GM20000 (cell line): ENCODE data around the gene GMPR2.

ENCODE experiments used
- DNase-seq: peaks from one replicate; pipeline ENCODE4 v3.0.0; 2012; ENCODE audit warnings: low spot score
- TF ChIP-seq, protein P1 (sequence below): IDR thresholded peaks from 2 replicates; pipeline ENCODE4 v1.5.1; 2012; ENCODE audit warnings: mild to moderate bottlenecking, control low read depth; ENCODE audit errors: extremely low read depth, missing control alignments

Gene GMPR2

DNA sequence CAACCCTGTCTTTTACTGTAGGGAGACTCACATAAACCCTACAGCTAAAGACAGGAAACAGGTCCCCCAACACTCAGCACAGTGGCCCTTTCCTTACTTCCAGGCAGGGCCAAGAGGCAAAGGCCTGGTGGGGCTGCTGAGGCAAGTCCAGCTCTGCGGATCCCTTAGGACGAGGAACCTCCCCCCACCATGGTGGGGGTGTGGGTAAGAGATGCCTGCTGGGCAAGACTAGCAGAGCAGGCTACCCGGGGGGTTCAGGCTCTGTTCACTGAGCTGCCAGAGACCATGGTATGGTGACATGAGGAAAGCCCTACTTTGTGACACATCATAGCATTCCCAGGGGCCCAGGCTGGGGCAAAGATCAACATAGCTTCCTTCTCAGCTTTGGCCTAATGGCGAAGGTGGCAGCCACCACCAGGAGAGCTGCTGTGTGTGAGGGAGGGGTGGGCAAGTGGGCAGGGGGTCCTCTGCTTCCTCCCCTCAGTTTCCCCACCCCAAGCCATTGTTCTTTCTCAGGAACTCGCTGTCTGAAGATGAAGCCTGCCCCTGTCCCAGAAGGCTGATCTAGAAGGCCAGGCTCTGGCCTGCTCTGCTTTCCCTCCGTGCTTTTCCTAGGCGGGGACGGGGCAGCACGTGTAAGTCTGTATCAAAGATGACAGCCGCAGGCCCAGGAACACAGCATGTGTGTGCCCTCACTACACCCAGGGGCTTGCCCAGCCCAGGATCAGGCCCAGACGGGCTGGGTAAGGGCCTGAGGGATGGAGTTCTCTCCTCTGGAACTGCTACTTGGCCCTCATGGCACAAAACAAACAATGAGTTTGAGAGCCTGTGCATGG lies 19.8 kb downstream of the GMPR2 start:
- TF ChIP-seq, protein P1, sequence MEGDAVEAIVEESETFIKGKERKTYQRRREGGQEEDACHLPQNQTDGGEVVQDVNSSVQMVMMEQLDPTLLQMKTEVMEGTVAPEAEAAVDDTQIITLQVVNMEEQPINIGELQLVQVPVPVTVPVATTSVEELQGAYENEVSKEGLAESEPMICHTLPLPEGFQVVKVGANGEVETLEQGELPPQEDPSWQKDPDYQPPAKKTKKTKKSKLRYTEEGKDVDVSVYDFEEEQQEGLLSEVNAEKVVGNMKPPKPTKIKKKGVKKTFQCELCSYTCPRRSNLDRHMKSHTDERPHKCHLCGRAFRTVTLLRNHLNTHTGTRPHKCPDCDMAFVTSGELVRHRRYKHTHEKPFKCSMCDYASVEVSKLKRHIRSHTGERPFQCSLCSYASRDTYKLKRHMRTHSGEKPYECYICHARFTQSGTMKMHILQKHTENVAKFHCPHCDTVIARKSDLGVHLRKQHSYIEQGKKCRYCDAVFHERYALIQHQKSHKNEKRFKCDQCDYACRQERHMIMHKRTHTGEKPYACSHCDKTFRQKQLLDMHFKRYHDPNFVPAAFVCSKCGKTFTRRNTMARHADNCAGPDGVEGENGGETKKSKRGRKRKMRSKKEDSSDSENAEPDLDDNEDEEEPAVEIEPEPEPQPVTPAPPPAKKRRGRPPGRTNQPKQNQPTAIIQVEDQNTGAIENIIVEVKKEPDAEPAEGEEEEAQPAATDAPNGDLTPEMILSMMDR = no peak
- no peak for DNase-seq

DNA sequence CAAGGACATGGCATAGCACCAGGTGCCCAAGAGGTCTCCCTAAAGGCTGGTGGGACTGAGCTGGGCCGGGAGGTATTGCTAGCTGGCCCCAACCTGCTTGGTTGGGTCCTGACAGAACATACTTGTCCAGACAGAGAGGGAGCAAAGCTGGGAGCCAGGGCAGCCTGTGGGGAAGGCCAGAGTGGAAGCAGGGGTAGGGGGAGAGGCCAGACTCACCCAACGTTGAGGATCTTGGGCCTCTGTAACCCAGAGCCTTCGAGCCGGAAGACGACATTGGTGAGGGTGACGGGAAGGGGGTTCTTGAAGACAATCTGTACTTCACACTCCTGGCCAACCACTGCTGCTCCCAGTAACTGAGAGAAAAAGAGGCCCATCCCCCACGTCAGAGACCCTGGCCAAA lies 21.2 kb downstream of the GMPR2 start:
- TF ChIP-seq, protein P1 = no peak
- no peak for DNase-seq

DNA sequence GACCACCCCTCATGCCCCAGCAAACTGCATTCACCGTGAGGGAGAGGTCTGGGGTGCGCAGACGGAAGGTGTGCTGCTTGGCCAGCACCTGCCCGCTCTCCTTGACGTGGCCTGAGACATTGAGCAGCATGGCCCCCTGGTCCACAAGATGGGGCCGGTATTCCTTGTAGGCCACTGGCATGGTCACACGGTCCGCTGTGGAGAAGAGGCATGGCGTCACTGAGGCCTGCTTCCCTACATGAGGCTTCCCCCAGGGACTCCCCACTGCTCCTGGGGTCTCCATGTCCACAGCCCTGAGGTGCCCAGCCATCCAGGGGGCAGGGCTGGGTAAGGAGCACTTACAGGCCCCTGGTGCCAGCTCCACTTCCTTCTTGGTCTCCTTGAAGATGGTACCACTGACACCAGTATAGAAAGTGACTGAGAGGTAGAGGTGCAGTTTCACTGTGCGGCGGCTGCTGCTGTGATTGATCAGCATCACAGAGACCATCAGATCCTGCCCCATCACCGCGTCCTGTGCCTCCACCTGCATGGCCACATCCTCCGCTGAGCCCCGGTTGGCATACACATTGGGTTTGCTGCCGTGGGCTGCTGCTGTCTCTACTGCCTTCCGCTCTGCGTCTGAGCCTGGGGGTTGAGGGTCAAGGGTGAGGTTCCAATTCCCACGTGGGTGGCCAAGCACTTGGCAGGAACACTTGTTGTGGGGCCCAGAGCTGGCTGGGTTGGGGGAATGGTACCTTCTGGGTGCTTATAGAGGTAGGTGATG lies 22.1 kb downstream of the GMPR2 start:
- TF ChIP-seq, protein P1 = no peak
- no peak for DNase-seq

DNA sequence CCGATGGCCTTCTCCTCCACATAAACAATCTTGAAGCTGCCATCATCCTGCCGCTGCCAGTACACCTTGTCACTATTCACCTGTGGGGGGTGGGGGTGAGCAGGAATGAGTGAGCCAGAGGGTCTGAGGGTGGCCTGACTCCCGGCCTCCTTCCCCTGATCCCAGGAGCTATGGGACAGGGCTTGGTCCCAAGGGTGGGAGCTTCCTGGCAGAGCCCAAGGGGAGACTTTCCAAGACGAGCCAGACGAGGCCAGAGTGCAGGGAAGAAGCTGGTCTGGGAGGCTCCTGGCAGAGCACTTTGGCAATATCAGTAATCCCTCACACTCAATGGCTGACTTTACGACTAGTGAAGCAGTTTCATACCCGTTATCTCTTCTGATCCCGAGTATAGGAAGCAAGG lies 22.7 kb downstream of the GMPR2 start:
- DNase-seq = no peak
- TF ChIP-seq, protein P1 = no peak

DNA sequence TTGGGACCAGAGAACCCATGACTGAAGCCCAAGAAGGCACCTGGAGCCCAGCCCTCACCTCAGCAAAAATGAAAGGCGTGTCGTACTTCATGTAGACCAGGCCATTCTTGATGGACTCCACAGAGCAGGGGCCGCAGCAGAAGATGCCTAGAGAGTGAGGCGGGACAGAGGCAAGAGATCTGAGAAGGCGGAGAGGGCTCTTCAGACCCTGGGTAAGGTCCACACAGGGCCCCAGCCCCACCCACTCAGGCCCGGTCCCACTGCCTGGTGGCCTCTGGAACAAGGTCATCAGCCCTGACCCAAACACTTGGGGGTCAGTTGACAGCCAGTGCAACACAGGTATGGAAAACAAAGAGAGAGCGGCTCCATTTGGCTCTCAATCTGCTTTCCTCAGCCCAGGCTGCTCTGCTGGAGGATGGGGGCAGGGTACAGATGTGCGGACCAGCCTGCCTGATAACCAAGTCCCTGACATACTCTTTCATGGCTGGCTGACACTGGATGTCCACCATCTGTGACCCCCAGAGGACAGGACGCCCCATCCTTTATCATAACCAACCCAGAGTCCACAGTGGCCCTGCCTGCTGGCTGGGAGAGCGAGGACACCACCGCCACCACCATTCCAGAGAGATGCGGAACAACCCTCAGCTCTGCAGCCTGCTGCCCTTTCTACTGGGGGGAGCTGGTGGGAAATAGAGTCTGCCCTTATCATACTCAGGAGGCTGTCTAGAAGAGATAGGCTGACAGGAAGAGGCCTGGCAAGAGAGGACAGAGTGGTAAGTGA lies 23.4 kb downstream of the GMPR2 start:
- TF ChIP-seq, protein P1 = no peak
- no peak for DNase-seq

DNA sequence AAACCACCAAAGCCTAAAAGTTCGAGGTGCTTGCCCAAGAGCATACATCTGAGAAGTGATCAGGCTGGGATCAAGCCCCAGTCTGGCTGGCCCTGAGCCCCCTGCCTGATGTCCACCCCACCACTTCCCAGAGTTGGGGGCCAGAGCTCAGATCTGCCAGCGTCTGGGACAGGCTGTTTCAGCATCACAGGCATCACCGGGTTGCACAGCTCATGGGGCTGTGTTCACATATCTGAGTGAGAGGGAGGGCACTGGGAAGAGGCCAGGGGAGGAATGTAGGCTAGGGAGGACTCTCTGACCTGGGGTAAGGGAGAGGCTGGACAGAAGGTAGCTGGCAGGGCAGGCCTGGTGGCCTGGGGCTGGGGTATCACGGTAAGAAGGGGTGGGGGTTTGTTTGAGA lies 24.2 kb downstream of the GMPR2 start:
- no peak for DNase-seq
- TF ChIP-seq, protein P1 = no peak
